ENCODE data around the gene MMRN1. TPM values are rescaled to one million over a fixed set of nuclear protein-coding genes. Genes with fewer than 3 reads are reported as not detected.

Gene MMRN1
- not detected in 2 replicates for total RNA-seq

GRCh38 chr4:89894649-89895550 is at the start of gene MMRN1:
Gene MMRN1, plus strand, starts transcription at chr4:89894854. Its CDS starts 118 bp downstream, at chr4:89894972.

Other genes starting within 250 kb of the MMRN1 start
- gene SNCA, start 57.7 kb upstream of the MMRN1 start, total RNA-seq = 12.6 and 18.5 TPM in 2 replicates
- gene CCSER1, start 232.5 kb downstream of the MMRN1 start, total RNA-seq = not detected in 2 replicates

Measured in bronchus fibroblast of lung (primary cell).